Neutrophil (primary cell): ENCODE results near the gene FN3K.

Experiments used
- H3K27ac ChIP-seq: fragments of 200-600 bp; sonication (generic); 2 replicates; pipeline ENCODE4 v1.5.1; 2016; ENCODE audit warnings: mild to moderate bottlenecking, moderate library complexity
- H3K27me3 ChIP-seq: fragments of 200-600 bp; sonication (generic); 2 replicates; pipeline ENCODE4 v1.6.0; 2016; ENCODE audit warnings: mild to moderate bottlenecking
- H3K36me3 ChIP-seq: fragments of 200-600 bp; sonication (generic); 2 replicates; pipeline ENCODE4 v1.5.1; 2017
- H3K4me1 ChIP-seq, 2 experiments: fragments of 200-600 bp in 1 of 2; sonication (generic) in 1 of 2; 1 replicate in 1 of 2; 2 replicates in 1 of 2; pipeline versions ENCODE4 v1.5.1 to v1.6.1; 2013 to 2016; ENCODE audit warnings: low read depth in 1 of 2, low read length in 1 of 2, mild to moderate bottlenecking in 1 of 2, moderate library complexity in 1 of 2; ENCODE audit not compliant: control insufficient read depth in 1 of 2, insufficient read depth in 1 of 2
- H3K4me3 ChIP-seq, 2 experiments: fragments of 200-600 bp in 1 of 2; sonication (generic) in 1 of 2; 1 replicate in 1 of 2; 2 replicates in 1 of 2; pipeline ENCODE4 v1.5.1; 2013 to 2016; ENCODE audit warnings: low read depth in 1 of 2, low read length in 1 of 2, mild to moderate bottlenecking in 1 of 2, moderate library complexity in 1 of 2
- H3K9me3 ChIP-seq: fragments of 200-600 bp; sonication (generic); 2 replicates; pipeline ENCODE4 v1.5.1; 2016
- TF ChIP-seq, protein P1 (sequence below): fragments of 200-600 bp; sonication (generic); IDR thresholded peaks from 2 replicates; pipeline ENCODE4 v1.5.1; 2016; ENCODE audit warnings: antibody characterized with exemption

FN3K gene

DNA sequence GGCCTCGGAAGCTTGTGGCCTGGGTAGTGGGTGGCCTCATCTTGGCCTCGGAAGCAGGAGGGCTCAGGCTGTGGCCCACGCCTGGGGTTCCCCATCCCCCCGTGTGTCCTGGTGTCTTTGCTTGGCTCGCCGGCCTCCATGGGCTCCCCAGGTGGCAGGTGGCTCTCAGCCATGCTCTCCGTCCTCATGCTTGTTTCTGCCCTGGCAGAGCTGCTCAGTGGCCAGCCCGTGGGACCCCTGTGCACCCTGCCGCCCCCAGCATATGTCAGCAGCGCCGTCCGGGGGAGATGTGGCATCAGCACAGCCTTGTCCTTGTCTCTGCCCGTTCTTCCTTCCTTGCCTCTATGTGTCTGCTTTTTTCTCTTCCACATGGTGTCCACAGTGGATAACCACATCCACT lies 55.0 kb downstream of the FN3K start:
- Histone ChIP-seq H3K9me3 (no peaks in the 10 kb centered on the region), H3K4me3 (no peak overlapping the region), H3K27ac (no peak overlapping the region), H3K27me3 (no peaks in the 10 kb centered on the region), H3K36me3 (no peaks in the 10 kb centered on the region), H3K4me1 (no peaks in the 10 kb centered on the region)
- TF ChIP-seq, protein P1, sequence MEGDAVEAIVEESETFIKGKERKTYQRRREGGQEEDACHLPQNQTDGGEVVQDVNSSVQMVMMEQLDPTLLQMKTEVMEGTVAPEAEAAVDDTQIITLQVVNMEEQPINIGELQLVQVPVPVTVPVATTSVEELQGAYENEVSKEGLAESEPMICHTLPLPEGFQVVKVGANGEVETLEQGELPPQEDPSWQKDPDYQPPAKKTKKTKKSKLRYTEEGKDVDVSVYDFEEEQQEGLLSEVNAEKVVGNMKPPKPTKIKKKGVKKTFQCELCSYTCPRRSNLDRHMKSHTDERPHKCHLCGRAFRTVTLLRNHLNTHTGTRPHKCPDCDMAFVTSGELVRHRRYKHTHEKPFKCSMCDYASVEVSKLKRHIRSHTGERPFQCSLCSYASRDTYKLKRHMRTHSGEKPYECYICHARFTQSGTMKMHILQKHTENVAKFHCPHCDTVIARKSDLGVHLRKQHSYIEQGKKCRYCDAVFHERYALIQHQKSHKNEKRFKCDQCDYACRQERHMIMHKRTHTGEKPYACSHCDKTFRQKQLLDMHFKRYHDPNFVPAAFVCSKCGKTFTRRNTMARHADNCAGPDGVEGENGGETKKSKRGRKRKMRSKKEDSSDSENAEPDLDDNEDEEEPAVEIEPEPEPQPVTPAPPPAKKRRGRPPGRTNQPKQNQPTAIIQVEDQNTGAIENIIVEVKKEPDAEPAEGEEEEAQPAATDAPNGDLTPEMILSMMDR, result no peak

DNA sequence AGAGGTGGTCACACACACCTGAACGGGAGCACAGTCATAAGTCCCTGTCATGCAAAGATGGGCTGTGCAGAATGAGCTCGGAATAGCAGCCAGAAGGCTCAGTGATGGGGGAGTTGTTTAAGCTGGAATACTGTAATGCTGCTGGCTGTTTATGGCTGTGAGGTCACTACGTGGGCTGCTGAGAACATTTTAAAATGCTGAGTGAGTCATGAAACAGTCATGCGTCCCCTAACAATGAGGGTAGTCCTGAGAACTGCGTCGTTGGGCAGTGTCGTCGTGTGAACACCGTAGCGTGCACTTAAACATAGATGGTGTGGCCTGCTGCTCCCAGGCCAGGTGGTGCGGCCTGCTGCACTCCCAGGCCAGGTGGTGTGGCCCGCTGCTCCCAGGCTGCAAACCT lies 56.1 kb downstream of the FN3K start:
- H3K27ac ChIP-seq, result no peak overlapping the region
- no peaks in the 10 kb centered on the region for H3K4me1 ChIP-seq
- no peak overlapping the region for H3K4me3 ChIP-seq
- H3K27me3 ChIP-seq, result no peaks in the 10 kb centered on the region
- TF ChIP-seq, protein P1, result no peak
- no peaks in the 10 kb centered on the region for H3K9me3 ChIP-seq
- H3K36me3 ChIP-seq, result no peaks in the 10 kb centered on the region

DNA sequence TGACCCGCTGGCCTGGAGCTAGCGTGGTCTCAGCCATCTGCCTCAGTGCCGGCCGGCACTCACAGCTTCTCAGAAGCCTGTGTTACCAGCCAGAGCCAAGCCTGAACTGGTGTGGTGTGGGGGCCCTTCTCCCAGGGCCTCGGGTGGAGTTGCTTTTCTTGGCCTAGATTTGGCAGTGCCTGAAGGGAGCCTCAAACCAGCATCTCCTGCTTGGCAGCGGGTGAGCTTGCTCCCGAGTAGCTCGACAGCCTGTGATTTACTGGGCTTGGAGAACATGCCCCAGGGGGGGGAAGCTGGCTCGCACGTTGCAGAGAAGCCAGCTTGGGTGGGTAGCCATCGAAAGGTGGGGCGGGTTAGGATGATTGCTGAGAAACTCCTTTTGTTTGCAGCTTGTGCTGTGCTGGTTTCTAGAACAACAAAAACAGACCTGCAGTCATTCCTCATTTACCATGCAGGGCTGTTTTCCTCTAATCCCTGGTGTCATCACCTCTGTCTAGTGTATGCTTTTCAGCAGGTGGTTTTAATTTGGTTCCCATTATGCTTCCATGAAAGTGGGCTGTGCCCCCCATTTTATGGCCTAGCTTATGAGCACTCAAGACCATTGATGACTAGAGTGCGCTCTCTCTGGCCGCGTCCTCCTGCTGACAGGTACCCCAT lies 58.7 kb downstream of the FN3K start:
- H3K4me3 ChIP-seq, result no peak overlapping the region
- no peaks in the 10 kb centered on the region for H3K36me3 ChIP-seq
- no peaks in the 10 kb centered on the region for H3K9me3 ChIP-seq
- TF ChIP-seq, protein P1, result no peak
- H3K4me1 ChIP-seq, result no peaks in the 10 kb centered on the region
- H3K27me3 ChIP-seq, result no peaks in the 10 kb centered on the region
- H3K27ac ChIP-seq, result no peak overlapping the region

- Histone ChIP-seq H3K9me3 (no peaks in the 10 kb centered on the region), H3K4me3 (no peak overlapping the region), H3K36me3 (no peaks in the 10 kb centered on the region), H3K27ac (no peak overlapping the region), H3K4me1 (no peaks in the 10 kb centered on the region), H3K27me3 (no peaks in the 10 kb centered on the region)
- TF ChIP-seq, protein P1, result no peak
These were observed 59.5 kb downstream of the FN3K start for GRCh38 chr17:82794781-82795482.

GRCh38 chr17:82795615-82796014 lies 60.2 kb downstream of the FN3K start:
- Histone ChIP-seq H3K9me3 (no peaks in the 10 kb centered on the region), H3K4me3 (no peak overlapping the region), H3K36me3 (peaks cover under 1% of the 10 kb centered on the region), H3K4me1 (no peaks in the 10 kb centered on the region), H3K27ac (no peak overlapping the region), H3K27me3 (no peaks in the 10 kb centered on the region)
- TF ChIP-seq, protein P1, result no peak
